Lower leg skin (tissue), 3 donors: Measurements from ENCODE around the gene KRTAP9-8.

Experiments
- CTCF ChIP-seq, 3 donors: fragments of 450-650 bp; IDR thresholded peaks; one replicate each; pipeline ENCODE4 v1.5.1; 2016; ENCODE audit warnings: antibody characterized with exemption in 3 of 3, mild to moderate bottlenecking in 3 of 3, moderate library complexity in 2 of 3
- POLR2A ChIP-seq, 2 donors: fragments of 450-650 bp; IDR thresholded peaks; one replicate each; pipeline ENCODE4 v1.6.1; 2016 to 2017; ENCODE audit warnings: antibody characterized with exemption in 2 of 2, mild to moderate bottlenecking in 1 of 2, moderate library complexity in 1 of 2

- no peak for TF ChIP-seq CTCF (IDR thresholded peaks at IDR 0.05)
- no peak for TF ChIP-seq POLR2A (IDR thresholded peaks at IDR 0.05)
These were observed 46.2 kb downstream of the KRTAP9-8 start for GRCh38 chr17:41284043-41284442.
